Peyer's patch (tissue), 4 donors: ENCODE measurements around the gene COL9A3.

ENCODE experiments used
- POLR2A ChIP-seq, 2 donors: fragments of 450-650 bp; IDR thresholded peaks; one replicate each; pipeline ENCODE4 v1.5.1; 2017; ENCODE audit warnings: antibody characterized with exemption in 2 of 2, mild to moderate bottlenecking in 2 of 2, moderate library complexity in 2 of 2
- TF ChIP-seq, protein P1 (sequence below), 6 experiments: fragments of 450-650 bp in 4 of 6; fragments of 200-600 bp in 2 of 6; sonication (generic) in 1 of 6; IDR thresholded peaks; one replicate each; pipeline ENCODE4 v1.5.1; 2017 to 2019; ENCODE audit warnings: antibody characterized with exemption in 6 of 6, mild to moderate bottlenecking in 3 of 6, moderate library complexity in 1 of 6

DNA sequence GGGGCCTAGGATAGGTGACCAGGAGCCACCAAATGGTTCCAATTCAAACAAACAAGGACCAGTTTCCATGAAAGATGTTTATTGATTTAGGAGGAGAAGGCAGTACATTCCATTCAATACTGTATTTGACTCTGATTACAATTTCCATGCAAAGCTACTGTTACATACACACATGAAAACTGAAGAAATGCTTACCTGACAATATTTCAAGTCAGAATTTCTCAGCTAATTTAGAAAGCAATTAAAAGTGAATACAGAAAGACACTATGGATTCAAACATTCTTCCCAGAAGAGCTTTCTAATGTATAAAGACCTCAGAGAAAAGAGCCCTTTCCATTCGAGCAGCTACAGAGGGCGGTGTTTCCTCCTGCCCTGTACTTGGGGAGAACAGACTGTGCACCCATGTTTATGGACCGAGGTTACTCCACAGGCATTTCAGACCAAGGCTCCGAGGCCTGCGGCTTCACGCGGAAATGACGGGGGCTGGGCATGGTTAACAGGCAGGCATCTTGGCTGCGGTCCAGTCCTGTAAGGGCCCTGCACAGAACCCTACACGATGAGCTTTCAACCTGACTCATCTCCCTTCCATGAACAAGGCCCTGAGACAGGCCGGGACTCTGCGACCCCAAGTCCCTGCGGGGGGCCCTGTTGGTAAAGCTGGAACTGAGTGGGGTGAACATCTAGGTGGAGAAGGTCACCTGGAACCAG lies 70.5 kb downstream of the COL9A3 start:
- TF ChIP-seq, protein P1, sequence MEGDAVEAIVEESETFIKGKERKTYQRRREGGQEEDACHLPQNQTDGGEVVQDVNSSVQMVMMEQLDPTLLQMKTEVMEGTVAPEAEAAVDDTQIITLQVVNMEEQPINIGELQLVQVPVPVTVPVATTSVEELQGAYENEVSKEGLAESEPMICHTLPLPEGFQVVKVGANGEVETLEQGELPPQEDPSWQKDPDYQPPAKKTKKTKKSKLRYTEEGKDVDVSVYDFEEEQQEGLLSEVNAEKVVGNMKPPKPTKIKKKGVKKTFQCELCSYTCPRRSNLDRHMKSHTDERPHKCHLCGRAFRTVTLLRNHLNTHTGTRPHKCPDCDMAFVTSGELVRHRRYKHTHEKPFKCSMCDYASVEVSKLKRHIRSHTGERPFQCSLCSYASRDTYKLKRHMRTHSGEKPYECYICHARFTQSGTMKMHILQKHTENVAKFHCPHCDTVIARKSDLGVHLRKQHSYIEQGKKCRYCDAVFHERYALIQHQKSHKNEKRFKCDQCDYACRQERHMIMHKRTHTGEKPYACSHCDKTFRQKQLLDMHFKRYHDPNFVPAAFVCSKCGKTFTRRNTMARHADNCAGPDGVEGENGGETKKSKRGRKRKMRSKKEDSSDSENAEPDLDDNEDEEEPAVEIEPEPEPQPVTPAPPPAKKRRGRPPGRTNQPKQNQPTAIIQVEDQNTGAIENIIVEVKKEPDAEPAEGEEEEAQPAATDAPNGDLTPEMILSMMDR (IDR thresholded peaks at IDR 0.05), result no peak
- TF ChIP-seq POLR2A (IDR thresholded peaks at IDR 0.05), result no peak
